MCF 10A (cell line): ENCODE measurements around the gene PPP3CA. TPM values are rescaled to one million over a fixed set of nuclear protein-coding genes. Genes with fewer than 3 reads are reported as not detected.

Experiments
- BruUV-seq: library from RNA; stranded (reverse); fragments of 400-500 nt; replicated peaks from 2 replicates; lab custom pipeline; 2021; lab: Mats Ljungman, UMichigan
- CTCF ChIA-PET: fragments of 300-600 bp; sonication (Branson Sonifier 250); formaldehyde crosslinking; extraction: SDS; loops from one replicate; lab custom pipeline; 2021; ENCODE audit warnings: antibody characterized with exemption, inconsistent platforms; lab: Yijun Ruan, JAX
- POLR2A ChIA-PET: fragments of 300-600, 350-650 bp; sonication (Branson Sonifier 250); formaldehyde crosslinking; extraction: SDS; loops from one replicate; lab custom pipeline; 2020; ENCODE audit warnings: antibody characterized with exemption, inconsistent platforms; lab: Yijun Ruan, JAX
- DNase-seq: peaks from one replicate; pipeline ENCODE4 v3.0.0-alpha.2; 2018; ENCODE audit not compliant: unreplicated experiment
- H3K27ac Mint-ChIP-seq: one replicate; pipeline ENCODE4 v1.8.0; 2022; ENCODE audit warnings: mild to moderate bottlenecking, low read depth, mixed read lengths; ENCODE audit not compliant: unreplicated experiment
- H3K27me3 Mint-ChIP-seq: one replicate; pipeline ENCODE4 v1.8.0; 2022; ENCODE audit warnings: mixed read lengths; ENCODE audit not compliant: insufficient read depth, unreplicated experiment
- H3K36me3 Mint-ChIP-seq: one replicate; pipeline ENCODE4 v1.8.0; 2022; ENCODE audit warnings: mild to moderate bottlenecking, moderate library complexity, mixed read lengths; ENCODE audit not compliant: insufficient read depth, unreplicated experiment
- H3K4me1 Mint-ChIP-seq: one replicate; pipeline ENCODE4 v1.8.0; 2022; ENCODE audit warnings: mixed read lengths; ENCODE audit not compliant: insufficient read depth, unreplicated experiment
- H3K4me3 Mint-ChIP-seq: one replicate; pipeline ENCODE4 v1.8.0; 2022; ENCODE audit warnings: mild to moderate bottlenecking, moderate library complexity, mixed read lengths; ENCODE audit not compliant: unreplicated experiment
- H3K9me3 Mint-ChIP-seq: one replicate; pipeline ENCODE4 v1.8.0; 2022; ENCODE audit warnings: mixed read lengths; ENCODE audit not compliant: unreplicated experiment
- intact Hi-C: fragments of 100-400 bp; cut with micrococcal nuclease; formaldehyde crosslinking; loops from 2 replicates; pipeline ENCODE4 v1.14.1; 2022
- total RNA-seq: library from RNA; stranded (reverse); gene quantifications from 2 replicates; pipeline ENCODE4 v1.2.3, GENCODE V29; 2022
- TF ChIP-seq, protein P1 (sequence below): fragments of 200-600 bp; IDR thresholded peaks from one replicate; pipeline ENCODE4 v1.8.0; 2022; ENCODE audit warnings: antibody characterized with exemption, mild to moderate bottlenecking; ENCODE audit not compliant: unreplicated experiment

The PPP3CA gene
- total RNA-seq, 1 experiment from 2014 or later = 73.0 TPM

DNA sequence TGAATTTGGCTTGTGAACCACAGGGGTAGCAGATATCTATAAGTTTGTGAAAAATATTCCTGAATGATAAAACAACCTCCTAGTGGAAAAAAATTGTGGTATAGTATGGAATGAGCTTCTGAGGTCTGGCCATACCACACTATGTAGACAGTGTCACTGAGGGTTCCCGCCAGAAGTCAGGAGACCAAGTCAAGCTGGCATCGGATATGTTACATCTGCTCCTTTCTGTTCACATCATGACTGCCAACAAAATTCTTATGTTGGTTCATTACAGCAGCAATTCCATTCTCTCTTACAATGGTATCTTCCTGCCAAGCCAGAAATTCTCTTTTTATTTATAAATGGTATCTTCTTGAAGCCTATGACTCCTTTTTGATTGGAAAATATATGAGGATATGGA lies 273.0 kb downstream of the PPP3CA start:
- ChIA-PET CTCF (no interaction called here), POLR2A (no interaction called here)
- Mint-ChIP-seq H3K9me3 (no peaks in the 10 kb centered on the region), H3K27me3 (no peaks in the 10 kb centered on the region), H3K27ac (no peak overlapping the region), H3K36me3 (peaks cover 13% of the 10 kb centered on the region), H3K4me1 (no peaks in the 10 kb centered on the region), H3K4me3 (no peak overlapping the region)
- no peak for DNase-seq
- intact Hi-C loops = no loop called here
- BruUV-seq = no TSS peak
- TF ChIP-seq, protein P1, sequence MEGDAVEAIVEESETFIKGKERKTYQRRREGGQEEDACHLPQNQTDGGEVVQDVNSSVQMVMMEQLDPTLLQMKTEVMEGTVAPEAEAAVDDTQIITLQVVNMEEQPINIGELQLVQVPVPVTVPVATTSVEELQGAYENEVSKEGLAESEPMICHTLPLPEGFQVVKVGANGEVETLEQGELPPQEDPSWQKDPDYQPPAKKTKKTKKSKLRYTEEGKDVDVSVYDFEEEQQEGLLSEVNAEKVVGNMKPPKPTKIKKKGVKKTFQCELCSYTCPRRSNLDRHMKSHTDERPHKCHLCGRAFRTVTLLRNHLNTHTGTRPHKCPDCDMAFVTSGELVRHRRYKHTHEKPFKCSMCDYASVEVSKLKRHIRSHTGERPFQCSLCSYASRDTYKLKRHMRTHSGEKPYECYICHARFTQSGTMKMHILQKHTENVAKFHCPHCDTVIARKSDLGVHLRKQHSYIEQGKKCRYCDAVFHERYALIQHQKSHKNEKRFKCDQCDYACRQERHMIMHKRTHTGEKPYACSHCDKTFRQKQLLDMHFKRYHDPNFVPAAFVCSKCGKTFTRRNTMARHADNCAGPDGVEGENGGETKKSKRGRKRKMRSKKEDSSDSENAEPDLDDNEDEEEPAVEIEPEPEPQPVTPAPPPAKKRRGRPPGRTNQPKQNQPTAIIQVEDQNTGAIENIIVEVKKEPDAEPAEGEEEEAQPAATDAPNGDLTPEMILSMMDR = no peak

DNA sequence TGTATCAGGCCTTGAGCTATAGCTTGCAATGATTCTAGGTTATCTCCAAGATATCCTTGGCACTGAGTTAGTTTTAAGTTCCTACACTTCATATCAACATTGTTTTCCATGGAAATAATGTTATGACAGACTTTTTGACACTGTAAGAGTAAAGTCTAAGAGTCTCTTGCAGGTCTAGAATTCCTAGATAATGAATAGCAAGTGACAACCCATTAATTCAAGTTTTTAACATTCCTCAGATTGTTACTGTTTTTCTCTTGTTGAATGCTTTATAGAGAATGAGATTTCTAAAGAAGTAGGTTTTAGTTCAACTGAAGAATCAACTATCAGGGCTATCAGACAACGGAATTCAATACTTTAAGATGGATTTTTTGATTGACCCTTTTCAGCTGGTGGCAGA lies 276.1 kb downstream of the PPP3CA start:
- CTCF ChIA-PET = no interaction called here
- TF ChIP-seq, protein P1 = no peak

DNA sequence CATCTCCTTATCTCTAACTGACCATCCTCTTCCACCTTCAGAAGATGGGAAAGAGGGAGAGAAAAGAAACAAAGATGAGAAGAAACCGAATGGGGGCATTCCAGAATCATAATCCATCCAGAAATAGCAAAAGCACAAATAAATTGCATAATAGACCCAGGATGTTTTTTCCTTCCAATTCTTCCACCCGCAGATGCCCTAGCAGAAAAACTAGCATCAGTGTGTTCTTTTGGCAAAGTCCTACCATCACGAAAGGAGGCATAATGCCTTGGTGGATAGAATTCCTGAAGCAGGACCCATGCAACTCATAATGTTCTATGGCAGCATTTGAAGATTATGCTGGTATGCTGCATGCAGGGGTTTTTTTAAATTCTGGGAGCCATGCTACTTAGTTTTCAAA lies 279.2 kb downstream of the PPP3CA start:
- CTCF ChIA-PET = no interaction called here
- intact Hi-C loops = no loop called here
- no peaks in the 10 kb centered on the region for H3K9me3 Mint-ChIP-seq

More for the DNA sequence above, 276.1 kb downstream of the PPP3CA start:
- Mint-ChIP-seq H3K27ac (no peak overlapping the region), H3K36me3 (peaks cover 5% of the 10 kb centered on the region), H3K4me3 (no peak overlapping the region), H3K9me3 (no peaks in the 10 kb centered on the region), H3K4me1 (no peaks in the 10 kb centered on the region), H3K27me3 (no peaks in the 10 kb centered on the region)
- POLR2A ChIA-PET = interaction anchor here (1.0 kb wide), 1 partner anchor 11 kb away, joined by 4 read pairs; no protein-coding TSS in a partner anchor
- intact Hi-C loops = no loop called here
- DNase-seq = no peak
- no TSS peak for BruUV-seq

DNA sequence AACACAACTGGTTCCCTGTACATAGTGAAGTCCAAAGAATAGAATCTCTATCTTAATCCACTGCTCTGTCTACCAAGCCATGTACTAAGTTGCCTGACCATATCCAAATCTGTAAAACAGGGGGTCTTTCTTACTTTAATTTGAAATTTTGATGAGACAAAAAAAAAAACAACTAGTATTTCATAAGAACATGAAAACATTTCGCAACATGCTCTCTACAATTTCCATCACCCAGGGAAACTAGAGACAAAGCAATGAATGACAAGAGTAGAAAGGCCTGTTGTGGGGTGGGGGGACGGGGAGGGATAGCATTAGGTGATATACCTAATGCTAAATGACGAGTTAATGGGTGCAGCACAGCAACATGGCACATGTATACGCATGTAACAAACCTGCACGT lies 279.9 kb downstream of the PPP3CA start:
- H3K4me1 Mint-ChIP-seq = no peaks in the 10 kb centered on the region
- BruUV-seq = no TSS peak
- peaks cover 15% of the 10 kb centered on the region for H3K36me3 Mint-ChIP-seq
- H3K4me3 Mint-ChIP-seq = no peak overlapping the region
- DNase-seq = peak; percentile 1
- intact Hi-C loops = no loop called here
- TF ChIP-seq, protein P1 = no peak
- CTCF ChIA-PET = no interaction called here
- POLR2A ChIA-PET = interaction anchor here (0.7 kb wide), 1 partner anchor 134 kb away, joined by 3 read pairs; no protein-coding TSS in a partner anchor
- H3K27me3 Mint-ChIP-seq = no peaks in the 10 kb centered on the region
- no peaks in the 10 kb centered on the region for H3K9me3 Mint-ChIP-seq
- no peak overlapping the region for H3K27ac Mint-ChIP-seq

More for the DNA sequence above, 279.2 kb downstream of the PPP3CA start:
- no peak overlapping the region for H3K4me3 Mint-ChIP-seq
- DNase-seq = no peak
- BruUV-seq = no TSS peak
- TF ChIP-seq, protein P1 = no peak
- H3K27ac Mint-ChIP-seq = no peak overlapping the region
- no peaks in the 10 kb centered on the region for H3K27me3 Mint-ChIP-seq
- H3K36me3 Mint-ChIP-seq = peaks cover 8% of the 10 kb centered on the region
- POLR2A ChIA-PET = interaction anchor here (0.7 kb wide), 1 partner anchor 135 kb away, joined by 3 read pairs; no protein-coding TSS in a partner anchor
- no peaks in the 10 kb centered on the region for H3K4me1 Mint-ChIP-seq
